Mononuclear cell (primary cell): Measurements from ENCODE around the gene POU2F2. TPM values are rescaled to one million over a fixed set of nuclear protein-coding genes. Genes with fewer than 3 reads are reported as not detected.

Experiments used
- H3K27me3 ChIP-seq: 2 replicates; pipeline ENCODE4 v1.6.0; 2011; ENCODE audit warnings: low read length, control low read depth; ENCODE audit not compliant: insufficient read depth
- H3K4me1 ChIP-seq: 2 replicates; pipeline ENCODE4 v1.5.1; 2011; ENCODE audit warnings: mild to moderate bottlenecking, low read length, control low read depth; ENCODE audit not compliant: insufficient read depth
- H3K4me3 ChIP-seq: 2 replicates; pipeline ENCODE4 v1.5.1; 2011; ENCODE audit warnings: mild to moderate bottlenecking, low read length, moderate library complexity
- H3K9me3 ChIP-seq: 2 replicates; pipeline ENCODE4 v1.5.1; 2011; ENCODE audit warnings: low read depth, mild to moderate bottlenecking, control low read depth, low read length
- total RNA-seq: library from RNA; depleted of rRNA; stranded (reverse); fragments of >200 nt; gene quantifications from one replicate; pipeline ENCODE4 v1.2.3, GENCODE V29; 2012

POU2F2 gene
- total RNA-seq, 1 donor = 8.3 TPM

DNA sequence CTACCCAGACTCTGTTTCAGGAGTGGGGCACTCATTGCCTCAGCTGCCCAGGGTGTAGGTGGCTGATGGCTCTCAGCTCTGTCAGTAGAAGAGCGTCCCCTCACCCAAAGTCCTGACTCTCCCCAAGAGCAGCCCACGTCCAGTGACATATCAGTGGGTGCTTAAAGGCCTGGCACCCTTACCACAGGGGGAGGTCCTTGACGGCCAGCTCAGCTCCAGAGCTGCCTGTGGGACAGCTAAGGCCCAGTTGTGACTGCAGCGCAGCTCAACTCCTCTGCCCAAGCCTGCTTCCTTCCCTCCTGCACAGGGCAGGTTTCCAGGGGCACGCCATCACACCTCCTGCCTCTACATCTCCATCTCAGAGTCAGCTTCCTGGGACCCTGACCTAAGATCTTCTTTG is 94.6 kb downstream of the POU2F2 start:
- Histone ChIP-seq H3K4me1 (no peaks in the 10 kb centered on the region), H3K9me3 (no peaks in the 10 kb centered on the region), H3K27me3 (no peaks in the 10 kb centered on the region), H3K4me3 (no peak overlapping the region)

Other genes starting within 250 kb of the POU2F2 start
- 200 TPM for gene ARHGEF1, start 249.3 kb downstream of the POU2F2 start, total RNA-seq
- 0.21 TPM for gene ERFL, start 204.0 kb downstream of the POU2F2 start, total RNA-seq
- 44.6 TPM for gene RABAC1, start 173.1 kb downstream of the POU2F2 start, total RNA-seq
- gene ATP1A3, start 138.2 kb downstream of the POU2F2 start, total RNA-seq = 1.7 TPM
- gene GRIK5, start 62.2 kb downstream of the POU2F2 start, total RNA-seq = 0.21 TPM
- 21.5 TPM for gene ZNF574, start 56.3 kb downstream of the POU2F2 start, total RNA-seq
- gene DEDD2, start 85.2 kb upstream of the POU2F2 start, total RNA-seq = 128 TPM
- gene ZNF526, start 87.9 kb upstream of the POU2F2 start, total RNA-seq = 5.2 TPM
- gene GSK3A, start 110.2 kb upstream of the POU2F2 start, total RNA-seq = 13.1 TPM
- gene ERF, start 122.7 kb upstream of the POU2F2 start, total RNA-seq = 35.2 TPM
- 36.0 TPM for gene CIC, start 136.8 kb upstream of the POU2F2 start, total RNA-seq
- gene PRR19, start 169.7 kb upstream of the POU2F2 start, total RNA-seq = not detected
- gene PAFAH1B3, start 170.2 kb upstream of the POU2F2 start, total RNA-seq = 8.7 TPM
- gene TMEM145, start 180.9 kb upstream of the POU2F2 start, total RNA-seq = not detected
- 1.6 TPM for gene MEGF8, start 193.2 kb upstream of the POU2F2 start, total RNA-seq